Fibroblast of gingiva (primary cell): ENCODE data around the gene HNRNPUL1.
"Not testable (repeated sequence)": the region's sequence is repeated elsewhere in the genome, so short reads cannot be mapped to it uniquely, and the experiment has no call there.

Source experiments
- DNase-seq: peaks from one replicate; pipeline ENCODE4 v3.0.0-alpha.2; 2011; ENCODE audit warnings: low read depth

The HNRNPUL1 gene

DNA sequence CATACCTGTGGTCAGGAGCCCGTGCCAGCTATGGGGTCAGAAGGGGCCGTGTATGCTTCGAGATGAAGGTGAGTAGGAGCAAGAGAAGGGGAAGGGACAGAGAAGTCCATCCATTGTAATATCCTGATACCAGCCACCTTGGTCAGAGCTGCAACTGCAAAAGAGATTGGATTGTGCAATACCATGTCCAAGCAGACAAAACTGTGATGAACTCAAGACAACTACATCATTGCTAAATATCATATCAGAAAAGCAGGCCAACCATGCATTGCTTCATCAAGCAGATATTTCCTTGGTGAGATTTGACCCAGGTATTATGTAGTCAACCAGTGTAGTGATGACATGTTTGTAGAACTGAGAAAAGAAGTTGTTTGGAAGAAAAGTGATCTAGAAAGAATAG, 12.1 kb downstream of the HNRNPUL1 start:
- DNase-seq: peak; percentile 61

DNA sequence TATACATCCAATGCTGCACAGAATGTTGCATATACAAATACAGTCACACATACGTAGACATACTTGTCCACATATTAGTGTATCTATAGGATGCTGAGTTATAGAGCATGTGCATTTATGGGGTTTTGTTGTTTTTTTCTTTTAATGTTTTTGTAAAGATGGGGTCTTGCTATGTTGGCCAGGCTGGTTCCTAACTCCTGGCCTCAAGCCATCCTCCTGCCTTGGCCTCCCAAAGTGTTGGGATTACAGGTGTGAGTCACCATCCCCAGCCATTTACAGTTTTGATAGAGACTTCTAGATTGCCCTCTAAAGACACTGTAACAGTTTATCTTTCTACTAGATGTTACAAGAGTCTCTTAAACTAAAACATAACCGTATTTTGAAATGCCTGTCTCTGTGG, 14.3 kb downstream of the HNRNPUL1 start:
- DNase-seq: no peak

DNA sequence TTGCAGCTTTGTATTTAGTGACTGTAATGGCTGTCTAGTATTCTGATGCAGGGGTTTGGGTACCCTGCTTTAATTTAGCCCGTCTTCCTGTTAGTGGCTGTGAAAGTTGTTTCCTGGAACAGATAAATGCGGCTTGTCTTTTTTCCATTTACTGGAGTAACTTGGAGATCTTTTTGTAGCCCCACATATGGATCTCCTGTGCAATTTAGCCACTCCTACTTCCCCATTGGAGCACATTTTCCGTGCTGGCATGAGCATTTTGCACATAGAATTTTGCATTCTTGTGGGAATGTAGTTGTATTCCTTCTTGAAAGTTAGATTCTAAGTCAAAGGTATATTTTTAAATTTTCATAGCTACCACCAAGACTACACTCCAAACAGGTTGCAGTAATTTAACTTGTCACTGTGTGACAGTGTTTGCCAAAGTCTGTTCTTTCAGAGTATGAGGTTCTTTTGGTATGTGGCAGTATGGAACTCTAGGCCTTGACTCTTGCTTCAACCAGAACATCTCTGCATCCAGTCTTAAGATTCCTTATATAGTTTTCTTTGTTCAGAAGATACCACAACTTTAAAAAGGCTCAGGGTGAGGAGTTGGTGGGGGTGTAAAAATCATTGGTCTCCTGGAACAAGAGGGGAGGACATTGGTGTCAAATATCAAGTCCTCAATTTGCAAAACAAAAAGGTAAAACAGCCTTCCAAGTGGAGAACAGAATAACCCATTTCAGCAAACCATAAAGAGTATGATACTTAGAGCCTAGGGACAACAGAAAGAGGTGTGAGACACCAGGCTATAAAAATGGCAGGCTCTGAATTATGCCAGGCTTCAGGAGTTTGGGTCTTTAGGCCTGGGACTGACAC, 24.7 kb downstream of the HNRNPUL1 start:
- DNase-seq: no peak

DNA sequence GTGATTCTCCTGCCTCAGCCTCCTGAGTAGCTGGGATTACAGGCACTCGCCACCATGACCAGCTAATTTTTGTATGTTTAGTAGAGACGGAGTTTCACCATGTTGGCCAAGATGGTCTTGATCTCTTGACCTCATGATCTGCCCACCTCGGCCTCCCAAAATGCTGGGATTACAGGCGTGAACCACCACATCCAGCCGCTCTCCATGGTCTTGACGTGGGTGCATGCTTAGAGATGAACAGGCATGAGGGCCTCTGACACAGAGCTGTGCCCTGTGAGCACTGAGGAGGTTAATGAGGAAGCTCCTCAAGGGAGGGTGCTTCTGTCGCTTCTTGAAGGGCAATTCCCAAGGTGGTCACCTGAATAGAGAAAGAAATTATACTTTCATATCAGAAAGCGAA, 25.6 kb downstream of the HNRNPUL1 start:
- not testable (repeated sequence) for DNase-seq

GRCh38 chr19:41294393-41294792, 30.2 kb downstream of the HNRNPUL1 start:
- DNase-seq: no peak

GRCh38 chr19:41295499-41295898, 31.3 kb downstream of the HNRNPUL1 start:
- DNase-seq: peak; percentile 6

DNA sequence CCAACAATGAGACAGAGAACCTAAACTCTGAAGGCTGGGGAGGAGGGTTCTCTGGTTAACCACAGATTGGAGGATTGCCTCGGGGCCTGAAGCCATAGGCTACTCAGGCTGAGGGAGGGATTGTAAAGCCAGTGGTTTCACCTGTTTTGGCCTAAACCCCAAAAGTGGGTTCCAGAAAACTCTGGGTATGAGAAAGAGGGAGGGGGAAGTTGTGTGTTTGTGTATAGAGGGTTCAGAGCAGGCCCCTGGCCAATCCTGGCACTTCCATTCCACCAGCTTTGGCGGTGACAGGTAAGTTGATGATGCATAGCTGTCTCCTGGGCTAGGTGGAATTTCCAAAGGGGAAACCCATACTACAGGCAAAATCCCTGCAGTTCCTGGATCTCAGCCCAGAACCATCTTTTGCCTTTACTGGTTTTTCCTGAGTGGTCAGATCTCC, 32.3 kb downstream of the HNRNPUL1 start:
- no peak for DNase-seq

- no peak for DNase-seq
These were observed 33.6 kb downstream of the HNRNPUL1 start for GRCh38 chr19:41297628-41298347.

DNA sequence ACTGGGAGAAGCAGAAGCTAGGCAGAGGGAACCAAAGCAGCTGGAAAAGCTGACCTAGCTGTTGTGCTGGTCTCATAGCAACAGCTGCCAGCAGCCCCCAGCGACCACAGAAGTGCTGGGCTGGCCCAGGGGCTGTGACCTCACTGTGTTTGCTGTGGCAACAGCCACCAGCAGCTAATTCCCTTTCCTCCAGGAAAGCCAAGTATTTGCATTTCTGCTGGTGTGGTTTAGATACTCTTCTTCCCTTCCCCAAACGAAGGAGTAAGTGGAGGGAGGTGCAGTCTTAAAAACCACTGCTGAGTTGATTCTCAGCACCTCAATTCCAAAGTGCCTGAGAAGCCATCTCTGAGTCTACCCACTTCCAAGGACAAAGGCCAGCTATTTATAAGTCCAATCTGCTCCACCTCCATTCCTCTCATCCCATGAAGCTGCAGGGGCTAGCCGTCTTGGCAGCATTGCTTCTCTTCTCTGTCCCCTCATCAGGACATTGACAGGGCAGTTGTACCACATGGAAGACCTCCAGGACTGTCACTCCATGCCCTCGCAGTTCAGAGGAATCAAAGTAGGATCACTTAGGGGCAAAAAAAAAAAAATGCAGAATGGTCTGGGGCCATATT, 34.3 kb downstream of the HNRNPUL1 start:
- DNase-seq: peak; percentile 88

GRCh38 chr19:41299046-41299754, 35.0 kb downstream of the HNRNPUL1 start:
- peak; percentile 45 for DNase-seq

DNA sequence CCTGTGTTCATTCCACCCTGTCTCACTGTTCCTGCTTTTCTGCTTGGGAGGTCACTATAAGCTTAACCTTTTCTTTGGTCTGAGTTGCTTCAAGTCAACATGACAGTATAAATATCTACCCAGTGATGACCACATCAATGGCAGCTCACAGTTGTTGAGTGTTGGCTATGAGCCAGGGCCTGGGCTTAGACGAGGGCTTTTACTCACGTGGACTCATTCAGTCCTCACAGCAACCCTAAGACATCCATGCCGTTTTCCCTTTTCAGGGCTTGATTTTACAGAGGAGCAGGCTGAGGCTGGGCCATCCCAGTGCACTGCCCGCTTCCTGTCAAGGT, 35.5 kb downstream of the HNRNPUL1 start:
- peak; percentile 64 for DNase-seq

GRCh38 chr19:41300555-41300954, 36.4 kb downstream of the HNRNPUL1 start:
- DNase-seq: no peak

- no peak for DNase-seq
These were observed 38.6 kb downstream of the HNRNPUL1 start for GRCh38 chr19:41302624-41303351.

DNA sequence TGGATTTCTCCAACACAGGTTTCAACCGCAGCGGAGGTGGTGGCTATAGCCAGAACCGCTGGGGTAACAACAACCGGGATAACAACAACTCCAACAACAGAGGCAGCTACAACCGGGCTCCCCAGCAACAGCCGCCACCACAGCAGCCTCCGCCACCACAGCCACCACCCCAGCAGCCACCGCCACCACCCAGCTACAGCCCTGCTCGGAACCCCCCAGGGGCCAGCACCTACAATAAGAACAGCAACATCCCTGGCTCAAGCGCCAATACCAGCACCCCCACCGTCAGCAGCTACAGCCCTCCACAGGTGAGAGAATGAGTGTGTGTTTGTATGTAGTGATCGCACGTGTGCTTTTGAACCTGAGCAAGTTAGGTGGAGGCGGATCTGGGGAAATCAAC, 39.8 kb downstream of the HNRNPUL1 start:
- no peak for DNase-seq

- no peak for DNase-seq
These were observed 40.7 kb downstream of the HNRNPUL1 start for GRCh38 chr19:41304706-41305483.

GRCh38 chr19:41305927-41306793, 42.0 kb downstream of the HNRNPUL1 start:
- no peak for DNase-seq

DNA sequence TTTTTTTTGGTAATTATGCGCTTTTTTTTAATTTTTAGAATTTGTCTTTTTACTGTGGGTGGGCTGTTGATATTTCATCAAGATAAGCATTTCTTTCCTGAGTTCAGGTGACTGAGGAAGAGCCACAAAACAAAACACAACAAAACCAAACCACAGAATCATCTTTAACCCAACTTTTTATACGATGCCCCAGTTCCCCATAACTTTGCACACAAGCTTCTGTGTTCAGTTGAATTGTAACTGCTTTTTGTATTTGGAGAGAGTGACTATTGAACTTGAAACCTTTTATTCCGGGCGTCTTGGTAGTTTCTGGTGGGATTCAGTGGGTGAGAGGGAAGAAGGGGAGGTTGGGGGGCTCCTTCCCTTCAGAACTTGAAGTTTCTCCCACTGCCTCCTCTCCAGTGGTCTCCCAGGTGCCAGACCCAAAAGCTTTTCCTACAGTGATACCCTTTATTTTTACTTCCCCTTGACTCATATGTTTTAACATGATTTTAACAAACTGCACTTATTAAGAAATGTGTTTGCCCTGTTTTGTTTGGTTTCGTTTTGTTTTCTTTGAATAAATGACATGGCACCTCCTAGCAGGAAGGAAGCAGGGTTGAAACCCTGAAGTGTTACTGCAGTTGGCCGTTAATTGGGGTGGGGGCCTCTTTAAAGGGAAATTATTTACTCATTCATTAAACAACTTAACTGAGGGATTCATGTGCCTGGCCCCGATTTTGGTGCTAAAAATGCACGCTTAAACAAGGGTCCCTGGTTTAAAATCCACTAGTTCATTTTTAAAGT, 43.1 kb downstream of the HNRNPUL1 start:
- no peak for DNase-seq

GRCh38 chr19:41307954-41308449, 43.8 kb downstream of the HNRNPUL1 start:
- no peak for DNase-seq
